CD4-positive, CD25-positive, alpha-beta regulatory T cell (primary cell): ENCODE results near the gene METTL22. TPM values are rescaled to one million over a fixed set of nuclear protein-coding genes. Genes with fewer than 3 reads are reported as not detected.

Source experiments
- ATAC-seq, 2 donors: fragments of 150-1000 bp; cut with Tn5 transposase; one replicate each; pipeline ENCODE4 v1.10.0; 2021; ENCODE audit warnings: low read depth in 2 of 2, moderate number of reproducible peaks in 2 of 2, moderate library complexity in 1 of 2
- DNase-seq, 3 donors: peaks; one replicate each; pipeline versions ENCODE4 v3.0.0 to v3.0.0-alpha.2; 2012 to 2022; ENCODE audit warnings: mixed read lengths in 1 of 3
- H3K27ac ChIP-seq: one replicate; pipeline ENCODE4 v1.7.0; 2013; ENCODE audit warnings: mild to moderate bottlenecking, low read length; ENCODE audit not compliant: insufficient read depth, poor library complexity, severe bottlenecking
- H3K27me3 ChIP-seq: one replicate; pipeline ENCODE4 v1.7.0; 2013; ENCODE audit warnings: low read length; ENCODE audit not compliant: control insufficient read depth, insufficient read depth
- H3K36me3 ChIP-seq: one replicate; pipeline ENCODE4 v1.7.0; 2013; ENCODE audit warnings: mild to moderate bottlenecking, low read length, moderate library complexity; ENCODE audit not compliant: control insufficient read depth, insufficient read depth
- H3K4me1 ChIP-seq: 2 replicates; pipeline ENCODE4 v1.7.0; 2013; ENCODE audit warnings: mild to moderate bottlenecking, low read length; ENCODE audit not compliant: insufficient read depth, control insufficient read depth, poor library complexity, severe bottlenecking
- H3K4me3 ChIP-seq: one replicate; pipeline ENCODE4 v1.7.0; 2013; ENCODE audit warnings: low read depth, mild to moderate bottlenecking, low read length, moderate library complexity
- H3K9me3 ChIP-seq, 2 experiments: 1 replicate in 1 of 2; 2 replicates in 1 of 2; pipeline ENCODE4 v1.7.0; 2013; ENCODE audit warnings: low read length in 2 of 2, mild to moderate bottlenecking in 1 of 2, moderate library complexity in 1 of 2; ENCODE audit not compliant: control insufficient read depth in 2 of 2
- H3K27ac Mint-ChIP-seq, 3 donors: one replicate each; pipeline ENCODE4 v1.8.0; 2020 to 2022; ENCODE audit warnings: mild to moderate bottlenecking in 3 of 3, mixed read lengths in 3 of 3, moderate library complexity in 2 of 3
- H3K27me3 Mint-ChIP-seq: one replicate; pipeline ENCODE4 v1.8.0; 2022; ENCODE audit warnings: mild to moderate bottlenecking, mixed read lengths
- H3K36me3 Mint-ChIP-seq: one replicate; pipeline ENCODE4 v1.8.0; 2020; ENCODE audit warnings: mixed read lengths
- H3K4me1 Mint-ChIP-seq, 4 donors: one replicate each; pipeline ENCODE4 v1.8.0; 2020 to 2022; ENCODE audit warnings: mixed read lengths in 4 of 4, mild to moderate bottlenecking in 1 of 4
- H3K4me3 Mint-ChIP-seq, 4 donors: one replicate each; pipeline ENCODE4 v1.8.0; 2020 to 2022; ENCODE audit warnings: mild to moderate bottlenecking in 4 of 4, mixed read lengths in 4 of 4, moderate library complexity in 3 of 4
- H3K9me3 Mint-ChIP-seq, 7 donors: one replicate each; pipeline ENCODE4 v1.8.0; 2020 to 2022; ENCODE audit warnings: mixed read lengths in 7 of 7, mild to moderate bottlenecking in 3 of 7, moderate library complexity in 2 of 7
- polyA plus RNA-seq, 4 donors: library from polyadenylated mRNA; unstranded; fragments of 300-500 nt; fragmentation: Illumina TruSeq; gene quantifications; one replicate each; pipeline ENCODE4 v1.2.3, GENCODE V29; 2021
- total RNA-seq: library from RNA; stranded (reverse); gene quantifications from one replicate; pipeline ENCODE4 v1.2.3, GENCODE V29; 2022

Gene METTL22
- total and polyA plus RNA-seq, 5 donors from 2014 or later: 7.6 to 27.1 (median 8.2) TPM

- H3K4me1 Mint-ChIP-seq: peaks cover 8 to 30% (median 17%) of the 10 kb centered on the region in 4 donors
- H3K36me3 Mint-ChIP-seq: peaks cover 6% of the 10 kb centered on the region
- H3K4me3 Mint-ChIP-seq: peak overlapping the region; percentile 92 to 96 (median 94)
- Histone ChIP-seq H3K27me3 (no peaks in the 10 kb centered on the region), H3K27ac (no peak overlapping the region), H3K4me1 (peaks cover 13% of the 10 kb centered on the region), H3K4me3 (no peak overlapping the region), H3K9me3 (no peaks in the 10 kb centered on the region), H3K36me3 (peaks cover 3% of the 10 kb centered on the region)
- no peaks in the 10 kb centered on the region for H3K9me3 Mint-ChIP-seq
- ATAC-seq (no peak), DNase-seq (no peak)
- H3K27ac Mint-ChIP-seq: peak overlapping the region; percentile 4 to 85 (median 21)
- peaks cover 33% of the 10 kb centered on the region for H3K27me3 Mint-ChIP-seq
These were observed 963 bp upstream of the METTL22 start for GRCh38 chr16:8620535-8620934.

DNA sequence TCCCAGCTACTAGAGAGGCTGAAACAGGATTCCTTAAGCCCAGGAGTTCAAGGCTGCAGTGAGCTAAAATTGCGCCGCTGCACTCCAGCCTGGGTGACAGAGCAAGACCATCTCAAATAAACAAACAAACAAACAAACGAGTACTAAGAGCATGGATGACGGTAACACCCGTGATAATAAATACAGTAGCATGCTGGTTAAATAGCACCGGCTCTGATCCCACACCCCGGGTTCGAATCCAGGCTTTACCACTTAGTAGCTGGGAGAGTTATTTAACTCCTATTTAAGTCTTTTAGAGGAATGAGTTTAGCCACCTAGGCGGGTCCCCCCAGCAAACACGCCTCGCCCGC, 301 bp upstream of the METTL22 start:
- Histone ChIP-seq H3K27me3 (no peaks in the 10 kb centered on the region), H3K4me3 (peak overlapping the region; percentile 58), H3K36me3 (peaks cover 9% of the 10 kb centered on the region), H3K4me1 (peaks cover 13% of the 10 kb centered on the region), H3K27ac (no peak overlapping the region), H3K9me3 (no peaks in the 10 kb centered on the region)
- Mint-ChIP-seq H3K27ac (peak overlapping the region; percentile 14 to 93 (median 85)), H3K4me3 (peak overlapping the region; percentile 92 to 96 (median 94)), H3K4me1 (peaks cover 8 to 36% (median 19%) of the 10 kb centered on the region in 4 donors), H3K27me3 (peaks cover 31% of the 10 kb centered on the region), H3K9me3 (no peaks in the 10 kb centered on the region), H3K36me3 (peaks cover 6% of the 10 kb centered on the region)
- ATAC-seq: no peak
- DNase-seq: no peak

GRCh38 chr16:8622315-8622656, 788 bp downstream of the METTL22 start:
- H3K36me3 Mint-ChIP-seq: peaks cover 10% of the 10 kb centered on the region
- peaks cover 20% of the 10 kb centered on the region for H3K36me3 ChIP-seq
- peaks cover 13% of the 10 kb centered on the region for H3K4me1 ChIP-seq
- peaks cover 8 to 41% (median 23%) of the 10 kb centered on the region in 4 donors for H3K4me1 Mint-ChIP-seq
- no peak overlapping the region for H3K27ac ChIP-seq
- ATAC-seq (no peak), DNase-seq (no peak)
- H3K9me3 ChIP-seq: no peaks in the 10 kb centered on the region
- H3K9me3 Mint-ChIP-seq: no peaks in the 10 kb centered on the region
- peak overlapping the region; percentile 92 to 96 (median 94) for H3K4me3 Mint-ChIP-seq
- peak overlapping the region; percentile 96 for H3K4me3 ChIP-seq
- H3K27ac Mint-ChIP-seq: peak overlapping the region in 2 of 3 donors; percentile 85 to 93
- no peaks in the 10 kb centered on the region for H3K27me3 ChIP-seq
- peaks cover 21% of the 10 kb centered on the region for H3K27me3 Mint-ChIP-seq

GRCh38 chr16:8623634-8624033, 2.1 kb downstream of the METTL22 start:
- ATAC-seq (no peak), DNase-seq (no peak)
- no peak overlapping the region for H3K27ac ChIP-seq
- H3K4me3 Mint-ChIP-seq: peak overlapping the region in 2 of 4 donors; percentile 38 to 95
- H3K4me3 ChIP-seq: no peak overlapping the region
- H3K9me3 ChIP-seq: no peaks in the 10 kb centered on the region
- H3K36me3 ChIP-seq: peaks cover 34% of the 10 kb centered on the region
- H3K36me3 Mint-ChIP-seq: peaks cover 21% of the 10 kb centered on the region
- H3K27ac Mint-ChIP-seq: no peak overlapping the region
- no peaks in the 10 kb centered on the region for H3K9me3 Mint-ChIP-seq
- H3K4me1 ChIP-seq: peaks cover 13% of the 10 kb centered on the region
- peaks cover 14 to 44% (median 27%) of the 10 kb centered on the region in 4 donors for H3K4me1 Mint-ChIP-seq
- peaks cover 13% of the 10 kb centered on the region for H3K27me3 Mint-ChIP-seq
- no peaks in the 10 kb centered on the region for H3K27me3 ChIP-seq

DNA sequence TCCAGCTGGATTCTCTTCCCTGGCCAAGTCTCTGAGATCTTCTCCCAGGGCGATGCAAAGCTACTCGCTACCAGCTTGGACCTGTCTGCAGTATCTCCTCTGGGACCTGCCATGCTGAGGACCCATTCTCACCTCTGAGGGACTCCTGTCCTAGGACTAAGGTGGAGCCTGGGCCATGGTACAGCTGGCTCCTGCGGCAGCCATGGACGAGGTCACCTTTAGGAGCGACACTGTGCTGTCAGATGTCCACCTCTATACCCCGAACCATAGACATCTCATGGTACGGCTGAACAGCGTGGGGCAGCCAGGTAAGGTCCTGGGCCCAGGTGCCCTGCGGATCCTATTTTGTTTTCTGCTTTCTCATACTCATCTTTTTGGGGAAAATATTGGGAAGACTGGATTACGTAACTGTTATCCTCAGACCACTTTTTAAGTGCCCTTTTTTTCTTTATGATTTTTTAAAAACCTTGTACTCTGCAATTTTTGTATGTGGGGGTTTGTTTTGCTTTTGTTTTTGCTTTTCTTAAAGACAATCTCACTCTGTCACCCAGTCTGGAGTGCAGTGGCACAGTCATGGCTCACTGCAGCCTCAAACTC, 4.1 kb downstream of the METTL22 start:
- Histone ChIP-seq H3K4me1 (peaks cover 13% of the 10 kb centered on the region), H3K4me3 (no peak overlapping the region), H3K27ac (no peak overlapping the region), H3K27me3 (no peaks in the 10 kb centered on the region), H3K9me3 (no peaks in the 10 kb centered on the region), H3K36me3 (peaks cover 53% of the 10 kb centered on the region)
- ATAC-seq (no peak), DNase-seq (no peak)
- Mint-ChIP-seq H3K4me1 (peaks cover 14 to 44% (median 28%) of the 10 kb centered on the region in 4 donors), H3K4me3 (peak overlapping the region in 1 of 4 donors; percentile 35), H3K27me3 (peaks cover 1% of the 10 kb centered on the region), H3K9me3 (no peaks in the 10 kb centered on the region), H3K27ac (peak overlapping the region in 1 of 3 donors; percentile 76), H3K36me3 (peaks cover 36% of the 10 kb centered on the region)

DNA sequence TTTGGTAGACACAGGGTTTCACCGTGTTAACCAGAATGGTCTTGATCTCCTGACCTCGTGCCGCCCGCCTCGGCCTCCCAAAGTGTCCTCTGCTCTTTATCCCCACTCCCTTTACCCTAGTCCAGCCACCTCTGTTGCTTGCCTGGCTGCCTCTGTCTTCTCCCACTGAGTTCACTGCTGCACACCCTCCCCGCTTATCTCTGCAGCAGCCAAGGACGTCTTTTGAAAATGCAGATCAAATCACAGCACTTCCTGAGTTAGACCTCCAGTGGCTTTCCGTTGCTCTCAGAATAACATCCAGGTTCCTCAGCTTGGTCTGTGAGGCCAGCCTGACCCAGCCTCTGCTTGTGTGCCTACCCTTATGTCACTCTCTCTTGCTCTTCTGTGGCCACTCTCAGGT, 5.4 kb downstream of the METTL22 start:
- peaks cover 10% of the 10 kb centered on the region for H3K4me1 ChIP-seq
- H3K9me3 ChIP-seq: no peaks in the 10 kb centered on the region
- Mint-ChIP-seq H3K27ac (peak overlapping the region in 1 of 3 donors; percentile 85), H3K4me3 (no peak overlapping the region), H3K9me3 (no peaks in the 10 kb centered on the region), H3K36me3 (peaks cover 45% of the 10 kb centered on the region), H3K4me1 (peaks cover 13 to 41% (median 29%) of the 10 kb centered on the region in 4 donors), H3K27me3 (no peaks in the 10 kb centered on the region)
- no peak overlapping the region for H3K4me3 ChIP-seq
- no peak overlapping the region for H3K27ac ChIP-seq
- no peaks in the 10 kb centered on the region for H3K27me3 ChIP-seq
- ATAC-seq (no peak), DNase-seq (no peak)
- H3K36me3 ChIP-seq: peaks cover 65% of the 10 kb centered on the region

GRCh38 chr16:8627456-8627855, 6.0 kb downstream of the METTL22 start:
- Mint-ChIP-seq H3K4me1 (peaks cover 8 to 36% (median 27%) of the 10 kb centered on the region in 4 donors), H3K36me3 (peaks cover 50% of the 10 kb centered on the region), H3K27ac (peak overlapping the region in 1 of 3 donors; percentile 85), H3K27me3 (no peaks in the 10 kb centered on the region), H3K4me3 (no peak overlapping the region), H3K9me3 (no peaks in the 10 kb centered on the region)
- Histone ChIP-seq H3K4me1 (peaks cover 5% of the 10 kb centered on the region), H3K4me3 (no peak overlapping the region), H3K36me3 (peaks cover 70% of the 10 kb centered on the region), H3K9me3 (no peaks in the 10 kb centered on the region), H3K27ac (no peak overlapping the region), H3K27me3 (no peaks in the 10 kb centered on the region)
- no peak for ATAC-seq
- DNase-seq: no peak
